Measurements from ENCODE around the gene SCGB1C2.

DNA sequence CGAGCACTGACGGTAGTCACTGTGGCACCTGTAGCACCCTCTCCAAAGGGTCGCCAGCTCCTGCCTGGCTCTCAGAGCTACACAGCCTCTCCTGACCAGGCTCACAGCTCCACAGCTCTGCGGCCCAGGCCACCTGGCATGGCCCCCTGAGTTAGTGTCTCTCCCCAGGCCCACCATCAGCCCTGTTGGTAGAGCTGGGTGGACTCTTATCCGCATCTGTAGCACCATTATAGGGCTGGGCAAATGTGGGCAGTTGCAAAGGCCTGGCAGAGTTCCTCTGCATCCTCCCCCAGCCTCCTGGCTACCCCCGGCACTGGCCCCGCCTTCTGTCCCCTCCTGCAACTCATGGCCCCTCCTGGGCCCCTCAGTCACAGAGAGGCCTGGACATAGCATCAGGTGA, 18.2 kb downstream of the SCGB1C2 start:
- TF ChIP-seq POLR2A (IDR thresholded peaks at IDR 0.05) (no peak), EP300 (IDR thresholded peaks at IDR 0.05) (no peak)
- TF ChIP-seq, protein P1, sequence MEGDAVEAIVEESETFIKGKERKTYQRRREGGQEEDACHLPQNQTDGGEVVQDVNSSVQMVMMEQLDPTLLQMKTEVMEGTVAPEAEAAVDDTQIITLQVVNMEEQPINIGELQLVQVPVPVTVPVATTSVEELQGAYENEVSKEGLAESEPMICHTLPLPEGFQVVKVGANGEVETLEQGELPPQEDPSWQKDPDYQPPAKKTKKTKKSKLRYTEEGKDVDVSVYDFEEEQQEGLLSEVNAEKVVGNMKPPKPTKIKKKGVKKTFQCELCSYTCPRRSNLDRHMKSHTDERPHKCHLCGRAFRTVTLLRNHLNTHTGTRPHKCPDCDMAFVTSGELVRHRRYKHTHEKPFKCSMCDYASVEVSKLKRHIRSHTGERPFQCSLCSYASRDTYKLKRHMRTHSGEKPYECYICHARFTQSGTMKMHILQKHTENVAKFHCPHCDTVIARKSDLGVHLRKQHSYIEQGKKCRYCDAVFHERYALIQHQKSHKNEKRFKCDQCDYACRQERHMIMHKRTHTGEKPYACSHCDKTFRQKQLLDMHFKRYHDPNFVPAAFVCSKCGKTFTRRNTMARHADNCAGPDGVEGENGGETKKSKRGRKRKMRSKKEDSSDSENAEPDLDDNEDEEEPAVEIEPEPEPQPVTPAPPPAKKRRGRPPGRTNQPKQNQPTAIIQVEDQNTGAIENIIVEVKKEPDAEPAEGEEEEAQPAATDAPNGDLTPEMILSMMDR (IDR thresholded peaks at IDR 0.05) = no peak

Measured in ovary (tissue), 3 donors.